ENCODE data around the gene MED15.

DNA sequence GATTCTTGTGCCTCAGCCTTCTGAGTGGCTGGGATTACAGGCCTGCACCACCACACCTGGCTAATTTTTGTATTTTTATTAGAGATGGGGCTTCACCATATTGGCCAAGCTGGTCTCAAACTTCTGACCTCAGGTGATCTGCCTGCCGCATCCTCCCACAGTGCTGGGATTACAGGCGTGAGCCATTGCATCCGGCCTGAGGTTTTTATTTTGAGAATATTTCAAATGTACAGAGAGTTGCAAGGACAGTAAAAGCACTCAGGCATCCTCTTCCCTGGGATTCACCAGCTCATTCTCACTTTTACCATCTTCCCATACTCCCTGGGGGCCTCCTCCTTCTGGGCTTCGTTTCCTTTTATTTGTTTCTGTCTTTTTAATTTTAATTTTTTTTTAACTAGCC, 12.1 kb downstream of the MED15 start:
- no peak for TF ChIP-seq POLR2A (IDR thresholded peaks at IDR 0.05)
- no peak for TF ChIP-seq CTCF (IDR thresholded peaks at IDR 0.05)
- no peak for TF ChIP-seq POLR2AphosphoS5 (IDR thresholded peaks at IDR 0.05)
- no peak for TF ChIP-seq EP300 (IDR thresholded peaks at IDR 0.05)

All from sigmoid colon (tissue), 4 donors.